ENCODE data around the gene CHD3. TPM values are rescaled to one million over a fixed set of nuclear protein-coding genes. Genes with fewer than 3 reads are reported as not detected.

CHD3 gene
- total RNA-seq, 1 experiment from 2014 or later = 84.6 TPM

DNA sequence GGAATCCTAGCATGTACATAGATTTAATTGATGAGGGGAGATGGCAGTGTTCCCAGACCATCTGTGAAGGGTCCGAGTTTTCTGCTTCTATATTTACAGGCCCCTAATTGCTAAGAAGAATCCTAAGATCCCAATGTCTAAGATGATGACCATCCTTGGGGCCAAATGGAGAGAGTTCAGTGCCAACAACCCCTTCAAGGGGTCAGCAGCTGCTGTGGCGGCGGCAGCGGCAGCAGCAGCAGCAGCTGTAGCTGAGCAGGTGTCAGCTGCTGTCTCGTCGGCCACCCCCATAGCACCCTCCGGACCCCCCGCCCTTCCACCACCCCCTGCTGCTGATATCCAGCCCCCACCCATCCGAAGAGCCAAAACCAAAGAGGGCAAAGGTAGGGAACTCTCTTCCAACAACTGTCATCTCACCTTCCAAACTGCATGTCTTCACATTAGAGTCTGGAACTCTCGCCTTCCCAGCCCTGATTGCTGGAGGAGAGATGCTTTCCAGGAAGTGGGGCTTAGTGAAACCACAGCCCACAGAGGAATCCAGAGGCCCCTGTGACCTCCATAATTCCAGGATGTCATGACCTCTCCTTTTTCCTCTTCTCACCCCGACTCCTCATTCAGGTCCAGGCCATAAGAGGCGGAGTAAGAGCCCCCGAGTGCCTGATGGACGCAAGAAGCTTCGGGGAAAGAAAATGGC, 4.7 kb downstream of the CHD3 start:
- peaks cover 16% of the 10 kb centered on the region for H3K4me1 ChIP-seq (ENCODE audit: control insufficient read depth, insufficient read depth, low read length)
- DNase-seq (ENCODE audit: low read depth, low spot score) (no peak), ATAC-seq (no peak)
- intact Hi-C loops (cut with micrococcal nuclease; ENCODE audit: unreplicated experiment) (no loop called here), in situ Hi-C loops (cut with HindIII; ENCODE audit: low pct_unique_long_range_greater_than_20kb, low sequenced_read_pairs) (no loop called here)
- H3K9me3 ChIP-seq (ENCODE audit: control insufficient read depth, insufficient read depth, low read depth, low read length) = no peaks in the 10 kb centered on the region
- no peak overlapping the region for H3K4me3 ChIP-seq (ENCODE audit: low read depth in 2 of 2, low read length in 2 of 2)
- ChIA-PET CTCF (no interaction called here), POLR2A (no interaction called here)
- TF ChIP-seq CTCF (IDR thresholded peaks at IDR 0.05) = no peak
- TF ChIP-seq, protein P1, sequence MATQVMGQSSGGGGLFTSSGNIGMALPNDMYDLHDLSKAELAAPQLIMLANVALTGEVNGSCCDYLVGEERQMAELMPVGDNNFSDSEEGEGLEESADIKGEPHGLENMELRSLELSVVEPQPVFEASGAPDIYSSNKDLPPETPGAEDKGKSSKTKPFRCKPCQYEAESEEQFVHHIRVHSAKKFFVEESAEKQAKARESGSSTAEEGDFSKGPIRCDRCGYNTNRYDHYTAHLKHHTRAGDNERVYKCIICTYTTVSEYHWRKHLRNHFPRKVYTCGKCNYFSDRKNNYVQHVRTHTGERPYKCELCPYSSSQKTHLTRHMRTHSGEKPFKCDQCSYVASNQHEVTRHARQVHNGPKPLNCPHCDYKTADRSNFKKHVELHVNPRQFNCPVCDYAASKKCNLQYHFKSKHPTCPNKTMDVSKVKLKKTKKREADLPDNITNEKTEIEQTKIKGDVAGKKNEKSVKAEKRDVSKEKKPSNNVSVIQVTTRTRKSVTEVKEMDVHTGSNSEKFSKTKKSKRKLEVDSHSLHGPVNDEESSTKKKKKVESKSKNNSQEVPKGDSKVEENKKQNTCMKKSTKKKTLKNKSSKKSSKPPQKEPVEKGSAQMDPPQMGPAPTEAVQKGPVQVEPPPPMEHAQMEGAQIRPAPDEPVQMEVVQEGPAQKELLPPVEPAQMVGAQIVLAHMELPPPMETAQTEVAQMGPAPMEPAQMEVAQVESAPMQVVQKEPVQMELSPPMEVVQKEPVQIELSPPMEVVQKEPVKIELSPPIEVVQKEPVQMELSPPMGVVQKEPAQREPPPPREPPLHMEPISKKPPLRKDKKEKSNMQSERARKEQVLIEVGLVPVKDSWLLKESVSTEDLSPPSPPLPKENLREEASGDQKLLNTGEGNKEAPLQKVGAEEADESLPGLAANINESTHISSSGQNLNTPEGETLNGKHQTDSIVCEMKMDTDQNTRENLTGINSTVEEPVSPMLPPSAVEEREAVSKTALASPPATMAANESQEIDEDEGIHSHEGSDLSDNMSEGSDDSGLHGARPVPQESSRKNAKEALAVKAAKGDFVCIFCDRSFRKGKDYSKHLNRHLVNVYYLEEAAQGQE (IDR thresholded peaks at IDR 0.05; ENCODE audit: insufficient read depth in 1 of 2, low read depth in 2 of 2, low read length in 1 of 2) = no peak
- no peaks in the 10 kb centered on the region for H3K27me3 ChIP-seq (ENCODE audit: control insufficient read depth, insufficient read depth, low read length)
- no TSS peak for BruUV-seq (replicated peaks)
- no peak overlapping the region for H3K27ac ChIP-seq (ENCODE audit: low read length)
- H3K36me3 ChIP-seq (ENCODE audit: control insufficient read depth, insufficient read depth, low read length) = peaks cover 13% of the 10 kb centered on the region

DNA sequence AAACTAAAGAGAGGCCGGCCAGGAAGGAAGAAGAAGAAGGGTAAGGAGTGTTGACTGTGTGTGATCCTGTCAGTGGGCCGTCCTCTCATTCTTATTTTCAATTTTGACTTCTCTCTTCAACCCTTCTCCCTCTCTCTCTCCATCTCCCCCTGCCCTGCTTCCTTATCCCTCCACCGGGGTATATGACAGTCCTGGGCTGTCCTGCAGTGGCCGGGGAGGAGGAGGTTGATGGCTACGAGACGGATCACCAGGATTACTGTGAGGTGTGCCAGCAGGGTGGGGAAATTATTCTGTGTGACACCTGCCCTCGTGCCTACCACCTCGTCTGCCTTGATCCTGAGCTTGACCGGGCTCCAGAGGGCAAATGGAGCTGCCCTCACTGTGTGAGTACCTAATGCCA, 5.6 kb downstream of the CHD3 start:
- ChIA-PET POLR2A (no interaction called here), CTCF (no interaction called here)
- intact Hi-C loops (cut with micrococcal nuclease; ENCODE audit: unreplicated experiment) (no loop called here), in situ Hi-C loops (cut with HindIII; ENCODE audit: low pct_unique_long_range_greater_than_20kb, low sequenced_read_pairs) (no loop called here)
- H3K9me3 ChIP-seq (ENCODE audit: control insufficient read depth, insufficient read depth, low read depth, low read length) = no peaks in the 10 kb centered on the region
- BruUV-seq (replicated peaks) = TSS peak; percentile 82
- TF ChIP-seq SIN3A (IDR thresholded peaks at IDR 0.05; ENCODE audit: borderline replicate concordance, insufficient read depth, low read depth, low read length) (no peak), CTCF (IDR thresholded peaks at IDR 0.05) (no peak), TCF7L2 (IDR thresholded peaks at IDR 0.05; ENCODE audit: low read depth, low read length) (no peak), POLR2AphosphoS5 (IDR thresholded peaks at IDR 0.05; ENCODE audit: low read depth, low read length) (no peak)
- TF ChIP-seq, protein P1 (IDR thresholded peaks at IDR 0.05; ENCODE audit: insufficient read depth in 1 of 2, low read depth in 2 of 2, low read length in 1 of 2) = no peak
- ATAC-seq = no peak
- no peak overlapping the region for H3K4me3 ChIP-seq (ENCODE audit: low read depth in 2 of 2, low read length in 2 of 2)
- H3K36me3 ChIP-seq (ENCODE audit: control insufficient read depth, insufficient read depth, low read length) = peaks cover 13% of the 10 kb centered on the region
- H3K27me3 ChIP-seq (ENCODE audit: control insufficient read depth, insufficient read depth, low read length) = no peaks in the 10 kb centered on the region
- no peak overlapping the region for H3K27ac ChIP-seq (ENCODE audit: low read length)
- peaks cover 7% of the 10 kb centered on the region for H3K4me1 ChIP-seq (ENCODE audit: control insufficient read depth, insufficient read depth, low read length)
- DNase-seq (ENCODE audit: low read depth, low spot score) = no peak
